WTC11 (cell line): ENCODE measurements around the gene RAMAC. TPM values are rescaled to one million over a fixed set of nuclear protein-coding genes. Genes with fewer than 3 reads are reported as not detected.

Experiments used
- ATAC-seq: fragments of 200-7000 bp; cut with Tn5 transposase; 2 replicates; pipeline ENCODE4 v1.10.0; 2021; ENCODE audit warnings: mild to moderate bottlenecking, moderate library complexity
- CTCF ChIA-PET: fragments of 300-600 bp; sonication (Branson Sonifier 250); formaldehyde crosslinking; loops from one replicate; lab custom pipeline; 2021; ENCODE audit warnings: antibody characterized with exemption; lab: Charles Lee
- POLR2A ChIA-PET: fragments of 350-600 bp; sonication (Branson Sonifier 250); formaldehyde crosslinking; loops from one replicate; lab custom pipeline; 2021; ENCODE audit warnings: antibody characterized with exemption; lab: Charles Lee
- DNase-seq: peaks from one replicate; pipeline ENCODE4 v3.0.0; 2021; ENCODE audit warnings: low spot score
- H3K27ac Mint-ChIP-seq: 2 replicates; pipeline ENCODE4 v1.8.0; 2021; ENCODE audit warnings: mixed read lengths
- H3K27me3 Mint-ChIP-seq: 2 replicates; pipeline ENCODE4 v1.8.0; 2021; ENCODE audit warnings: low read depth, mild to moderate bottlenecking, moderate library complexity, mixed read lengths
- H3K36me3 Mint-ChIP-seq: 2 replicates; pipeline ENCODE4 v1.8.0; 2021; ENCODE audit warnings: mixed read lengths
- H3K4me1 Mint-ChIP-seq: 2 replicates; pipeline ENCODE4 v1.8.0; 2022; ENCODE audit warnings: mixed read lengths
- H3K4me3 Mint-ChIP-seq: 2 replicates; pipeline ENCODE4 v1.8.0; 2021; ENCODE audit warnings: mild to moderate bottlenecking, moderate library complexity, mixed read lengths
- H3K9me3 Mint-ChIP-seq: 2 replicates; pipeline ENCODE4 v1.8.0; 2021; ENCODE audit warnings: mixed read lengths
- EMX1 ChIP-seq: fragments of 250-450 bp; sonication (Bioruptor Pico); IDR thresholded peaks from 2 replicates; pipeline ENCODE4 v1.8.0; 2021; ENCODE audit warnings: mild to moderate bottlenecking
- ETV6 ChIP-seq: sonication (generic); formaldehyde crosslinking; IDR thresholded peaks from 2 replicates; pipeline ENCODE4 v1.8.1; 2022; ENCODE audit warnings: mild to moderate bottlenecking, missing genetic modification reagents
- FOXP1 ChIP-seq: sonication (generic); formaldehyde crosslinking; IDR thresholded peaks from 2 replicates; pipeline ENCODE4 v1.8.0; 2022; ENCODE audit warnings: missing genetic modification reagents, mild to moderate bottlenecking, moderate library complexity, borderline replicate concordance
- NFATC4 ChIP-seq: fragments of 250-450 bp; sonication (Bioruptor Pico); IDR thresholded peaks from 2 replicates; pipeline ENCODE4 v1.9.0; 2021; ENCODE audit warnings: mild to moderate bottlenecking
- NFE2L1 ChIP-seq: sonication (generic); formaldehyde crosslinking; IDR thresholded peaks from 2 replicates; pipeline ENCODE4 v1.8.1; 2023; ENCODE audit warnings: missing genetic modification reagents
- NFYB ChIP-seq: sonication (generic); formaldehyde crosslinking; conservative IDR thresholded peaks from 2 replicates; pipeline ENCODE4 v1.8.0; 2022; ENCODE audit warnings: low read depth, missing genetic modification reagents
- OVOL2 ChIP-seq: fragments of 250-450 bp; sonication (Bioruptor Pico); IDR thresholded peaks from 2 replicates; pipeline ENCODE4 v1.9.0; 2021; ENCODE audit warnings: mild to moderate bottlenecking, borderline replicate concordance
- PRRX2 ChIP-seq: fragments of 250-450 bp; sonication (Bioruptor Pico); IDR thresholded peaks from 2 replicates; pipeline ENCODE4 v1.8.0; 2021; ENCODE audit warnings: mild to moderate bottlenecking
- RELA ChIP-seq: sonication (generic); formaldehyde crosslinking; IDR thresholded peaks from 2 replicates; pipeline ENCODE4 v1.8.1; 2022; ENCODE audit warnings: missing genetic modification reagents, mild to moderate bottlenecking, borderline replicate concordance
- TEAD4 ChIP-seq: sonication (generic); formaldehyde crosslinking; IDR thresholded peaks from 2 replicates; pipeline ENCODE4 v1.8.0; 2022; ENCODE audit warnings: mild to moderate bottlenecking, missing genetic modification reagents
- ZNF121 ChIP-seq: sonication (generic); formaldehyde crosslinking; IDR thresholded peaks from 2 replicates; pipeline ENCODE4 v1.8.0; 2023; ENCODE audit warnings: missing genetic modification reagents
- ZNF263 ChIP-seq: sonication (generic); formaldehyde crosslinking; IDR thresholded peaks from 2 replicates; pipeline ENCODE4 v1.8.1; 2022; ENCODE audit warnings: low read depth, mild to moderate bottlenecking, moderate library complexity, missing genetic modification reagents
- ZNF671 ChIP-seq: fragments of 250-450 bp; sonication (Bioruptor Pico); IDR thresholded peaks from 2 replicates; pipeline ENCODE4 v1.8.0; 2021; ENCODE audit warnings: mild to moderate bottlenecking
- total RNA-seq: library from RNA; stranded (reverse); gene quantifications from 3 replicates; pipeline ENCODE4 v1.2.3, GENCODE V29; 2021
- TF ChIP-seq, protein P1 (sequence below): sonication (generic); formaldehyde crosslinking; IDR thresholded peaks from 2 replicates; pipeline ENCODE4 v1.8.1; 2023; ENCODE audit warnings: mild to moderate bottlenecking, missing genetic modification reagents, moderate library complexity
- TF ChIP-seq, protein P2 (sequence below): sonication (generic); formaldehyde crosslinking; IDR thresholded peaks from 2 replicates; pipeline ENCODE4 v1.8.1; 2022; ENCODE audit warnings: low read depth, missing genetic modification reagents, borderline replicate concordance
- TF ChIP-seq, protein P3 (sequence below): sonication (generic); formaldehyde crosslinking; IDR thresholded peaks from 2 replicates; pipeline ENCODE4 v1.8.1; 2023; ENCODE audit warnings: mild to moderate bottlenecking, missing genetic modification reagents, borderline replicate concordance
- TF ChIP-seq, protein P4 (sequence below): sonication (generic); formaldehyde crosslinking; IDR thresholded peaks from 2 replicates; pipeline ENCODE4 v1.8.1; 2023; ENCODE audit warnings: mild to moderate bottlenecking, missing genetic modification reagents
- TF ChIP-seq, protein P5 (sequence below): sonication (generic); formaldehyde crosslinking; IDR thresholded peaks from 2 replicates; pipeline ENCODE4 v1.8.0; 2022; ENCODE audit warnings: missing genetic modification reagents
- TF ChIP-seq, protein P6 (sequence below): fragments of 250-450 bp; sonication (Bioruptor Pico); IDR thresholded peaks from 2 replicates; pipeline ENCODE4 v1.8.0; 2021; ENCODE audit warnings: mild to moderate bottlenecking
- TF ChIP-seq, protein P7 (sequence below): sonication (generic); formaldehyde crosslinking; IDR thresholded peaks from 2 replicates; pipeline ENCODE4 v1.8.1; 2022; ENCODE audit warnings: mild to moderate bottlenecking, missing genetic modification reagents, moderate library complexity, borderline replicate concordance

Gene RAMAC
- total RNA-seq, 1 experiment from 2014 or later = 26.6 TPM

DNA sequence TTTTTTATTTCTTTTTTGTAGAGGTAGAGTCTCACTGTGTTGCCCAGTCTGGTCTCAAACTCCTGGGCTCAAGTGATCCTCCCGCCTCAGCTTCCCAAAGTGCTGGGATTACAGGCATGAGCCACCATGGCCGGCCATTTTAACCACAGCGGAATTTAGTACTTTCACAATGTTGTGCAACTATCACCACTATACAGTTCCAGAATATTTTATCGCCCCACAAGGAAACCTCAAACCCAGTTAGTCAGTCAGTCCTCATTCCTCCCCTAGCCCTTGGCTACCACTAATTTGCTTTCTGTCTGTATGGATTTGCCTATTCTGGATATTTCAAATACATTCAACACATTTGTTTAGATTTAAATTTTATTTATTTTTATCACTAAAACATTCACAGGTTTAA lies 17.9 kb upstream of the RAMAC start:
- Mint-ChIP-seq H3K9me3 (no peaks in the 10 kb centered on the region), H3K27me3 (peaks cover 8% of the 10 kb centered on the region; the same call in 1 of the 2 replicates), H3K27ac (no peak overlapping the region), H3K4me1 (peaks cover 10% of the 10 kb centered on the region), H3K36me3 (no peaks in the 10 kb centered on the region), H3K4me3 (no peak overlapping the region)
- ATAC-seq (no peak), DNase-seq (no peak)
- ChIA-PET CTCF (no interaction called here), POLR2A (no interaction called here)
- TF ChIP-seq FOXP1 (no peak), ZNF121 (CRISPR knock-in tag) (no peak), PRRX2 (CRISPR knock-in tag) (no peak), TEAD4 (CRISPR knock-in tag) (no peak), NFATC4 (CRISPR knock-in tag) (no peak), OVOL2 (CRISPR knock-in tag) (no peak), NFYB (CRISPR knock-in tag) (no peak), ETV6 (CRISPR knock-in tag) (no peak), EMX1 (no peak), ZNF671 (CRISPR knock-in tag) (no peak), RELA (no peak), NFE2L1 (CRISPR knock-in tag) (no peak), ZNF263 (CRISPR knock-in tag) (no peak)
- TF ChIP-seq, protein P1, sequence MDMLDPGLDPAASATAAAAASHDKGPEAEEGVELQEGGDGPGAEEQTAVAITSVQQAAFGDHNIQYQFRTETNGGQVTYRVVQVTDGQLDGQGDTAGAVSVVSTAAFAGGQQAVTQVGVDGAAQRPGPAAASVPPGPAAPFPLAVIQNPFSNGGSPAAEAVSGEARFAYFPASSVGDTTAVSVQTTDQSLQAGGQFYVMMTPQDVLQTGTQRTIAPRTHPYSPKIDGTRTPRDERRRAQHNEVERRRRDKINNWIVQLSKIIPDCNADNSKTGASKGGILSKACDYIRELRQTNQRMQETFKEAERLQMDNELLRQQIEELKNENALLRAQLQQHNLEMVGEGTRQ (CRISPR knock-in tag) = no peak
- TF ChIP-seq, protein P2, sequence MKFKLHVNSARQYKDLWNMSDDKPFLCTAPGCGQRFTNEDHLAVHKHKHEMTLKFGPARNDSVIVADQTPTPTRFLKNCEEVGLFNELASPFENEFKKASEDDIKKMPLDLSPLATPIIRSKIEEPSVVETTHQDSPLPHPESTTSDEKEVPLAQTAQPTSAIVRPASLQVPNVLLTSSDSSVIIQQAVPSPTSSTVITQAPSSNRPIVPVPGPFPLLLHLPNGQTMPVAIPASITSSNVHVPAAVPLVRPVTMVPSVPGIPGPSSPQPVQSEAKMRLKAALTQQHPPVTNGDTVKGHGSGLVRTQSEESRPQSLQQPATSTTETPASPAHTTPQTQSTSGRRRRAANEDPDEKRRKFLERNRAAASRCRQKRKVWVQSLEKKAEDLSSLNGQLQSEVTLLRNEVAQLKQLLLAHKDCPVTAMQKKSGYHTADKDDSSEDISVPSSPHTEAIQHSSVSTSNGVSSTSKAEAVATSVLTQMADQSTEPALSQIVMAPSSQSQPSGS (CRISPR knock-in tag) = no peak
- TF ChIP-seq, protein P3, sequence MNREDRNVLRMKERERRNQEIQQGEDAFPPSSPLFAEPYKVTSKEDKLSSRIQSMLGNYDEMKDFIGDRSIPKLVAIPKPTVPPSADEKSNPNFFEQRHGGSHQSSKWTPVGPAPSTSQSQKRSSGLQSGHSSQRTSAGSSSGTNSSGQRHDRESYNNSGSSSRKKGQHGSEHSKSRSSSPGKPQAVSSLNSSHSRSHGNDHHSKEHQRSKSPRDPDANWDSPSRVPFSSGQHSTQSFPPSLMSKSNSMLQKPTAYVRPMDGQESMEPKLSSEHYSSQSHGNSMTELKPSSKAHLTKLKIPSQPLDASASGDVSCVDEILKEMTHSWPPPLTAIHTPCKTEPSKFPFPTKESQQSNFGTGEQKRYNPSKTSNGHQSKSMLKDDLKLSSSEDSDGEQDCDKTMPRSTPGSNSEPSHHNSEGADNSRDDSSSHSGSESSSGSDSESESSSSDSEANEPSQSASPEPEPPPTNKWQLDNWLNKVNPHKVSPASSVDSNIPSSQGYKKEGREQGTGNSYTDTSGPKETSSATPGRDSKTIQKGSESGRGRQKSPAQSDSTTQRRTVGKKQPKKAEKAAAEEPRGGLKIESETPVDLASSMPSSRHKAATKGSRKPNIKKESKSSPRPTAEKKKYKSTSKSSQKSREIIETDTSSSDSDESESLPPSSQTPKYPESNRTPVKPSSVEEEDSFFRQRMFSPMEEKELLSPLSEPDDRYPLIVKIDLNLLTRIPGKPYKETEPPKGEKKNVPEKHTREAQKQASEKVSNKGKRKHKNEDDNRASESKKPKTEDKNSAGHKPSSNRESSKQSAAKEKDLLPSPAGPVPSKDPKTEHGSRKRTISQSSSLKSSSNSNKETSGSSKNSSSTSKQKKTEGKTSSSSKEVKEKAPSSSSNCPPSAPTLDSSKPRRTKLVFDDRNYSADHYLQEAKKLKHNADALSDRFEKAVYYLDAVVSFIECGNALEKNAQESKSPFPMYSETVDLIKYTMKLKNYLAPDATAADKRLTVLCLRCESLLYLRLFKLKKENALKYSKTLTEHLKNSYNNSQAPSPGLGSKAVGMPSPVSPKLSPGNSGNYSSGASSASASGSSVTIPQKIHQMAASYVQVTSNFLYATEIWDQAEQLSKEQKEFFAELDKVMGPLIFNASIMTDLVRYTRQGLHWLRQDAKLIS = no peak
- TF ChIP-seq, protein P4, sequence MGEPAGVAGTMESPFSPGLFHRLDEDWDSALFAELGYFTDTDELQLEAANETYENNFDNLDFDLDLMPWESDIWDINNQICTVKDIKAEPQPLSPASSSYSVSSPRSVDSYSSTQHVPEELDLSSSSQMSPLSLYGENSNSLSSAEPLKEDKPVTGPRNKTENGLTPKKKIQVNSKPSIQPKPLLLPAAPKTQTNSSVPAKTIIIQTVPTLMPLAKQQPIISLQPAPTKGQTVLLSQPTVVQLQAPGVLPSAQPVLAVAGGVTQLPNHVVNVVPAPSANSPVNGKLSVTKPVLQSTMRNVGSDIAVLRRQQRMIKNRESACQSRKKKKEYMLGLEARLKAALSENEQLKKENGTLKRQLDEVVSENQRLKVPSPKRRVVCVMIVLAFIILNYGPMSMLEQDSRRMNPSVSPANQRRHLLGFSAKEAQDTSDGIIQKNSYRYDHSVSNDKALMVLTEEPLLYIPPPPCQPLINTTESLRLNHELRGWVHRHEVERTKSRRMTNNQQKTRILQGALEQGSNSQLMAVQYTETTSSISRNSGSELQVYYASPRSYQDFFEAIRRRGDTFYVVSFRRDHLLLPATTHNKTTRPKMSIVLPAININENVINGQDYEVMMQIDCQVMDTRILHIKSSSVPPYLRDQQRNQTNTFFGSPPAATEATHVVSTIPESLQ (CRISPR knock-in tag) = no peak

DNA sequence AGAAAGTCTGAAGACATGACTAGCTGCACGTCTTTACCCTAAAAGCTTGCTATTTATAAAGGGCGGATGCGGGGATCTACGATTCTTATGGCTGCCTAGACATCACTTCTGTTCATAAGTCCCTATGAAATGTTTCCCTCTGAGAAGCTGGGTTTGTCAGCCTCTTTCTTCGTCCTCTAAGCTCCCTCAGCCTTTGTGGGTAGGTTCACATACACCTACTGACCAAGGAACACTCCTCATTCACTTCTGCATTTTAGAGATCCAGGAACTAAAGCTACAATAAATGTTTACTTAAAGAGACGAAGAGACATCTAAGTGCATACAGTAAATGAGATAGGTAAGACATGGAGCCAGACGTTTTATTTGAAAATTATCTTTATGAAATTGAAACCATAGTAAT lies 16.7 kb upstream of the RAMAC start:
- ChIA-PET CTCF (no interaction called here), POLR2A (interaction anchor here (0.6 kb wide), 1 partner anchor 887 kb away, joined by 3 read pairs; no protein-coding TSS in a partner anchor)
- H3K27me3 Mint-ChIP-seq = peaks cover 8% of the 10 kb centered on the region; the same call in 1 of the 2 replicates
- DNase-seq (no peak), ATAC-seq (no peak)
- H3K4me3 Mint-ChIP-seq = no peak overlapping the region
- no peak overlapping the region for H3K27ac Mint-ChIP-seq
- H3K36me3 Mint-ChIP-seq = no peaks in the 10 kb centered on the region
- H3K4me1 Mint-ChIP-seq = no peaks in the 10 kb centered on the region
- no peaks in the 10 kb centered on the region for H3K9me3 Mint-ChIP-seq
- TF ChIP-seq, protein P5, sequence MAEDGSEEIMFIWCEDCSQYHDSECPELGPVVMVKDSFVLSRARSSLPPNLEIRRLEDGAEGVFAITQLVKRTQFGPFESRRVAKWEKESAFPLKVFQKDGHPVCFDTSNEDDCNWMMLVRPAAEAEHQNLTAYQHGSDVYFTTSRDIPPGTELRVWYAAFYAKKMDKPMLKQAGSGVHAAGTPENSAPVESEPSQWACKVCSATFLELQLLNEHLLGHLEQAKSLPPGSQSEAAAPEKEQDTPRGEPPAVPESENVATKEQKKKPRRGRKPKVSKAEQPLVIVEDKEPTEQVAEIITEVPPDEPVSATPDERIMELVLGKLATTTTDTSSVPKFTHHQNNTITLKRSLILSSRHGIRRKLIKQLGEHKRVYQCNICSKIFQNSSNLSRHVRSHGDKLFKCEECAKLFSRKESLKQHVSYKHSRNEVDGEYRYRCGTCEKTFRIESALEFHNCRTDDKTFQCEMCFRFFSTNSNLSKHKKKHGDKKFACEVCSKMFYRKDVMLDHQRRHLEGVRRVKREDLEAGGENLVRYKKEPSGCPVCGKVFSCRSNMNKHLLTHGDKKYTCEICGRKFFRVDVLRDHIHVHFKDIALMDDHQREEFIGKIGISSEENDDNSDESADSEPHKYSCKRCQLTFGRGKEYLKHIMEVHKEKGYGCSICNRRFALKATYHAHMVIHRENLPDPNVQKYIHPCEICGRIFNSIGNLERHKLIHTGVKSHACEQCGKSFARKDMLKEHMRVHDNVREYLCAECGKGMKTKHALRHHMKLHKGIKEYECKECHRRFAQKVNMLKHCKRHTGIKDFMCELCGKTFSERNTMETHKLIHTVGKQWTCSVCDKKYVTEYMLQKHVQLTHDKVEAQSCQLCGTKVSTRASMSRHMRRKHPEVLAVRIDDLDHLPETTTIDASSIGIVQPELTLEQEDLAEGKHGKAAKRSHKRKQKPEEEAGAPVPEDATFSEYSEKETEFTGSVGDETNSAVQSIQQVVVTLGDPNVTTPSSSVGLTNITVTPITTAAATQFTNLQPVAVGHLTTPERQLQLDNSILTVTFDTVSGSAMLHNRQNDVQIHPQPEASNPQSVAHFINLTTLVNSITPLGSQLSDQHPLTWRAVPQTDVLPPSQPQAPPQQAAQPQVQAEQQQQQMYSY = no peak
- TF ChIP-seq, protein P6, sequence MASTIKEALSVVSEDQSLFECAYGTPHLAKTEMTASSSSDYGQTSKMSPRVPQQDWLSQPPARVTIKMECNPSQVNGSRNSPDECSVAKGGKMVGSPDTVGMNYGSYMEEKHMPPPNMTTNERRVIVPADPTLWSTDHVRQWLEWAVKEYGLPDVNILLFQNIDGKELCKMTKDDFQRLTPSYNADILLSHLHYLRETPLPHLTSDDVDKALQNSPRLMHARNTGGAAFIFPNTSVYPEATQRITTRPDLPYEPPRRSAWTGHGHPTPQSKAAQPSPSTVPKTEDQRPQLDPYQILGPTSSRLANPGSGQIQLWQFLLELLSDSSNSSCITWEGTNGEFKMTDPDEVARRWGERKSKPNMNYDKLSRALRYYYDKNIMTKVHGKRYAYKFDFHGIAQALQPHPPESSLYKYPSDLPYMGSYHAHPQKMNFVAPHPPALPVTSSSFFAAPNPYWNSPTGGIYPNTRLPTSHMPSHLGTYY (CRISPR knock-in tag) = no peak
- TF ChIP-seq, protein P7, sequence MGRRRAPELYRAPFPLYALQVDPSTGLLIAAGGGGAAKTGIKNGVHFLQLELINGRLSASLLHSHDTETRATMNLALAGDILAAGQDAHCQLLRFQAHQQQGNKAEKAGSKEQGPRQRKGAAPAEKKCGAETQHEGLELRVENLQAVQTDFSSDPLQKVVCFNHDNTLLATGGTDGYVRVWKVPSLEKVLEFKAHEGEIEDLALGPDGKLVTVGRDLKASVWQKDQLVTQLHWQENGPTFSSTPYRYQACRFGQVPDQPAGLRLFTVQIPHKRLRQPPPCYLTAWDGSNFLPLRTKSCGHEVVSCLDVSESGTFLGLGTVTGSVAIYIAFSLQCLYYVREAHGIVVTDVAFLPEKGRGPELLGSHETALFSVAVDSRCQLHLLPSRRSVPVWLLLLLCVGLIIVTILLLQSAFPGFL = no peak
- TF ChIP-seq NFATC4 (CRISPR knock-in tag) = no peak
